PC-9 (cell line): ENCODE measurements around the gene COX5A. TPM values are rescaled to one million over a fixed set of nuclear protein-coding genes. Genes with fewer than 3 reads are reported as not detected.

Experiments used
- Bru-seq: library from RNA; stranded (reverse); fragments of 400-500 nt; gene quantifications from one replicate; lab custom pipeline; 2021; lab: Mats Ljungman, UMichigan
- BruChase-seq, 2 experiments: library from RNA; stranded (reverse); fragments of 400-500 nt; gene quantifications; one replicate each; lab custom pipeline; 2021; lab: Mats Ljungman, UMichigan
- BruUV-seq: library from RNA; stranded (reverse); fragments of 400-500 nt; replicated peaks from 2 replicates; lab custom pipeline; 2021; lab: Mats Ljungman, UMichigan
- CTCF ChIA-PET: fragments of 300-600 bp; sonication (Branson Sonifier 250); formaldehyde crosslinking; loops from one replicate; lab custom pipeline; 2022; ENCODE audit warnings: antibody characterized with exemption; lab: Charles Lee
- POLR2A ChIA-PET: fragments of 300-600 bp; sonication (Branson Sonifier 250); formaldehyde crosslinking; loops from one replicate; lab custom pipeline; 2022; ENCODE audit warnings: antibody characterized with exemption; ENCODE audit not compliant: unreplicated experiment; lab: Charles Lee
- DNase-seq, 2 experiments: peaks; one replicate each; pipeline versions ENCODE4 v3.0.0 to v3.0.0-alpha.2; 2015 to 2022; ENCODE audit warnings: mixed read lengths in 1 of 2
- H2AFZ ChIP-seq: fragments of 200-600 bp; sonication (generic); 2 replicates; pipeline ENCODE4 v1.8.1; 2017; ENCODE audit warnings: antibody characterized with exemption
- H3F3A ChIP-seq: fragments of 200-600 bp; sonication (generic); 2 replicates; pipeline ENCODE4 v1.8.1; 2017; ENCODE audit warnings: antibody characterized with exemption, mild to moderate bottlenecking, low read depth; ENCODE audit not compliant: insufficient read depth
- H3K27ac ChIP-seq: fragments of 200-600 bp; sonication (generic); 2 replicates; pipeline ENCODE4 v1.6.1; 2016; ENCODE audit warnings: mixed run types
- H3K27me3 ChIP-seq: fragments of 200-600 bp; sonication (generic); 2 replicates; pipeline ENCODE4 v1.6.1; 2016; ENCODE audit warnings: low read depth, mixed run types; ENCODE audit not compliant: insufficient read depth
- H3K36me3 ChIP-seq: fragments of 200-600 bp; sonication (generic); 2 replicates; pipeline ENCODE4 v1.6.1; 2016; ENCODE audit warnings: low read depth, mixed run types
- H3K4me1 ChIP-seq: fragments of 200-600 bp; sonication (generic); replicated peaks from 2 replicates; pipeline ENCODE4 v1.6.1; 2016; ENCODE audit warnings: mixed run types; ENCODE audit not compliant: insufficient read depth
- H3K4me2 ChIP-seq: fragments of 200-600 bp; sonication (generic); 2 replicates; pipeline ENCODE4 v1.6.1; 2017; ENCODE audit warnings: mixed run types
- H3K4me3 ChIP-seq: fragments of 200-600 bp; sonication (generic); 2 replicates; pipeline ENCODE4 v1.6.1; 2016; ENCODE audit warnings: mixed run types
- H3K79me2 ChIP-seq: fragments of 200-600 bp; sonication (generic); 2 replicates; pipeline ENCODE4 v1.6.1; 2017; ENCODE audit warnings: low read depth, mixed run types
- H3K9me2 ChIP-seq: fragments of 200-600 bp; sonication (generic); 2 replicates; pipeline ENCODE4 v1.8.1; 2017; ENCODE audit warnings: mild to moderate bottlenecking; ENCODE audit not compliant: insufficient read depth
- H3K9me3 ChIP-seq: fragments of 200-600 bp; sonication (generic); 2 replicates; pipeline ENCODE4 v1.8.1; 2016; ENCODE audit warnings: low read depth; ENCODE audit not compliant: insufficient read depth
- H4K20me1 ChIP-seq: fragments of 200-600 bp; sonication (generic); 2 replicates; pipeline ENCODE4 v1.8.1; 2017; ENCODE audit not compliant: insufficient read depth
- CTCF ChIP-seq: fragments of 200-600 bp; sonication (generic); conservative IDR thresholded peaks from 2 replicates; pipeline ENCODE4 v1.6.1; 2017; ENCODE audit warnings: mixed run types, antibody characterized with exemption, mild to moderate bottlenecking, moderate library complexity
- EZH2 ChIP-seq: fragments of 200-600 bp; sonication (generic); IDR thresholded peaks from 2 replicates; pipeline ENCODE4 v1.8.0; 2017; ENCODE audit warnings: antibody characterized with exemption, low read depth
- intact Hi-C: fragments of 100-400 bp; cut with micrococcal nuclease; formaldehyde crosslinking; loops from one replicate; pipeline ENCODE4 v1.10.0; 2022; ENCODE audit not compliant: unreplicated experiment
- long read RNA-seq: library from polyadenylated mRNA; stranded (forward); transcript quantifications from one replicate; pipeline ENCODE4 v2.0.0, GENCODE V29; 2022
- total RNA-seq: library from RNA; stranded (reverse); gene quantifications from 2 replicates; pipeline ENCODE4 v1.2.3, GENCODE V29; 2021

COX5A gene
- total RNA-seq = 177 and 247 TPM in 2 replicates
- percentile 79 among the genes with signal in this experiment for Bru-seq, nascent RNA
- BruChase-seq, experiment 1, labeled RNA remaining after a 2-hour chase = percentile 65 among the genes with signal in this experiment
- BruChase-seq, experiment 2, labeled RNA remaining after a 6-hour chase = percentile 68 among the genes with signal in this experiment
- long read RNA-seq, transcript COX5A-204 (4 exons, 579 nt) = minor isoform, 10 of 330 reads
- long read RNA-seq, transcript COX5A-201 (5 exons, 1,268 nt) = major isoform, 262 of 330 reads
- long read RNA-seq, transcript COX5A-202 (3 exons, 441 nt) = minor isoform, 5 of 330 reads
- long read RNA-seq, partial matches to known transcripts = 24 of 330 reads
- long read RNA-seq, other reads (novel, unspliced or antisense) = 27 of 330 reads

GRCh38 chr15:74937590-74938371 lies at the start of gene COX5A:
Gene COX5A, minus strand, starts transcription at chr15:74938073. Its CDS starts 59 bp downstream, at chr15:74938014.
- POLR2A ChIA-PET = interaction anchor here (0.6 to 0.9 kb wide), 4 partner anchors 30 to 886 kb away, joined by 3 to 8 read pairs (median 4); no protein-coding TSS in a partner anchor
- peak; percentile 90 to 95 for DNase-seq
- intact Hi-C loops = loop anchor here (2.0 to 5.0 kb wide), 2 partner anchors 31 to 265 kb away; partner anchors contain the start of genes C15orf39 and FAM219B

GRCh38 chr15:74983725-74984231 lies 45.9 kb upstream of the COX5A start:
- Histone ChIP-seq H3K4me2 (peak overlapping the region; percentile 68), H3K79me2 (no peaks in the 10 kb centered on the region), H3K9me2 (no peaks in the 10 kb centered on the region), H4K20me1 (no peaks in the 10 kb centered on the region), H3K27me3 (no peaks in the 10 kb centered on the region), H3K27ac (peak overlapping the region; percentile 89), H2AFZ (0 out of 2 replicates have a peak overlapping the region, but pooled peaks have one; percentile 3), H3K9me3 (no peaks in the 10 kb centered on the region), H3K36me3 (no peaks in the 10 kb centered on the region), H3F3A (peaks cover 15% of the 10 kb centered on the region), H3K4me3 (no peak overlapping the region), H3K4me1 (peaks cover 23% of the 10 kb centered on the region)
- intact Hi-C loops = loop anchor here (2.0 kb wide), 1 partner anchor 27 kb away; the partner anchor contains the start of gene RPP25
- TF ChIP-seq EZH2 (no peak), CTCF (no peak)
- CTCF ChIA-PET = interaction anchor here (0.6 to 0.8 kb wide), 3 partner anchors 15 to 333 kb away, joined by 3 to 4 read pairs (median 3); no protein-coding TSS in a partner anchor
- POLR2A ChIA-PET = interaction anchor here (0.6 kb wide), 1 partner anchor 260 kb away, joined by 6 read pairs; no protein-coding TSS in a partner anchor
- no TSS peak for BruUV-seq
- peak; percentile 25 to 78 for DNase-seq

More at GRCh38 chr15:74937590-74938371, at the start of gene COX5A:
- Histone ChIP-seq H3K4me3 (peak within 1 kb of the TSS; percentile 90), H3K79me2 (peaks cover 50% of the 10 kb centered on the region), H3K27ac (peak within 1 kb of the TSS; percentile 88), H2AFZ (peak within 1 kb of the TSS; percentile 89), H3K4me2 (peak within 1 kb of the TSS; percentile 77), H3K27me3 (no peaks in the 10 kb centered on the region), H3K4me1 (peaks cover 14% of the 10 kb centered on the region), H3K9me3 (no peaks in the 10 kb centered on the region), H3K9me2 (no peaks in the 10 kb centered on the region), H3F3A (peaks cover 27% of the 10 kb centered on the region; the same call in 1 of the 2 replicates), H4K20me1 (peaks cover 17% of the 10 kb centered on the region), H3K36me3 (peaks cover 8% of the 10 kb centered on the region)
- TF ChIP-seq EZH2 = no peak
- TF ChIP-seq CTCF = no peak
- CTCF ChIA-PET = interaction anchor here (0.6 kb wide), 1 partner anchor 46 kb away, joined by 4 read pairs; no protein-coding TSS in a partner anchor
- BruUV-seq = TSS peak; percentile 56
